ENCODE results near the gene RPS24. TPM values are rescaled to one million over a fixed set of nuclear protein-coding genes. Genes with fewer than 3 reads are reported as not detected.
A peak's percentile ranks its signal among the peaks of the same experiment; 100 is the strongest.

The RPS24 gene
- total and polyA plus RNA-seq, 10 of the 15 experiments (the other 5 are each of a cell fraction or from before 2014, with no cell fraction given): 1,343 to 7,285 (median 2,230) TPM

DNA sequence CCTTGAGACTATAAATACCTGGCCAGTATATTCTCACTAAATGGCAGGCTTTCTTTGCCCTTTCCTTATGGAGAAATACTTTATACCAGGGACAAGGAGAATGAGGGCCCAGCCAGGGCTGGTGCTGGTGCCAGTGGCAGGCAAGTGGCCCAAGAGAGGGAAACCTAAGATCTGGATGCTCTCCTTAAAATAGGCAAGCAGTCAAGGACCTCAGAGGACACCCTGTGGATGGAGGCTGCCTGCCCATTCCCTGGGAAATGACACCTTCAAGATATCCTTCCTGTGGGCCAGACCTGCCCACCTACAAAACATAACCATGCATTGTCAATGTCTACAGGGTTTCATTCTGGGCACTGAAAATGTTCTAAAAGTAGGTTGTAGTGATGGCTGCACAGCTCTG lies 33.5 kb upstream of the RPS24 start:
- TF ChIP-seq NFIC (IDR thresholded peaks at IDR 0.05; ENCODE audit: low read depth, low read length): no peak
- TF ChIP-seq HCFC1 (IDR thresholded peaks at IDR 0.05; ENCODE audit: low read length): no peak
- TF ChIP-seq RUNX3 (IDR thresholded peaks at IDR 0.05; ENCODE audit: low read length): no peak
- no peak for TF ChIP-seq ATF7 (IDR thresholded peaks at IDR 0.05; ENCODE audit: low read depth)
- no peak for TF ChIP-seq MYB (IDR thresholded peaks at IDR 0.05; ENCODE audit: borderline replicate concordance, low read depth, low read length)
- no peak for TF ChIP-seq CREB1 (IDR thresholded peaks at IDR 0.05; ENCODE audit: low read depth)
- no peak for TF ChIP-seq JUNB (IDR thresholded peaks at IDR 0.05)
- TF ChIP-seq BCLAF1 (IDR thresholded peaks at IDR 0.05): no peak
- no peak for TF ChIP-seq IKZF1 (conservative IDR thresholded peaks at IDR 0.05)
- Histone ChIP-seq H3K36me3 (ENCODE audit: control insufficient read depth in 2 of 2, insufficient read depth in 2 of 2, low read length in 1 of 2) (peaks cover 11 to 21% of the 10 kb centered on the region in 2 experiments), H3K4me2 (ENCODE audit: control insufficient read depth, insufficient read depth) (no peak overlapping the region), H3K27ac (ENCODE audit: control insufficient read depth, insufficient read depth) (no peak overlapping the region), H4K20me1 (ENCODE audit: control insufficient read depth, insufficient read depth) (no peaks in the 10 kb centered on the region), H3K27me3 (replicated peaks in 1 of 2; ENCODE audit: control insufficient read depth in 2 of 2, insufficient read depth in 2 of 2, low read length in 1 of 2) (no peaks in the 10 kb centered on the region), H3K9me3 (replicated peaks; ENCODE audit: control insufficient read depth, insufficient read depth, low read length) (no peaks in the 10 kb centered on the region), H3K9ac (ENCODE audit: control insufficient read depth, insufficient read depth, low read length) (no peak overlapping the region), H3K79me2 (ENCODE audit: control insufficient read depth, insufficient read depth, low read length) (no peaks in the 10 kb centered on the region), H3K4me1 (ENCODE audit: control insufficient read depth, insufficient read depth, low read length) (no peaks in the 10 kb centered on the region), H3K4me3 (no peak overlapping the region), H2AFZ (ENCODE audit: control insufficient read depth, low read depth, low read length) (no peak overlapping the region)
- ChIA-PET SMC1A (ENCODE audit: uncharacterized antibody, unreplicated experiment) (no interaction called here), RAD21 (ENCODE audit: unreplicated experiment) (no interaction called here), POLR2A (no interaction called here), CTCF (interaction anchor here (1.2 kb wide), 1 partner anchor 153 kb away, joined by 4 read pairs; no protein-coding TSS in a partner anchor)
- no TSS peak for BruUV-seq (replicated peaks)
- intact Hi-C loops (cut with micrococcal nuclease; ENCODE audit: unreplicated experiment) (no loop called here), in situ Hi-C loops (cut with MboI) (no loop called here)
- ATAC-seq (no peak), FAIRE-seq (peak; percentile 56), DNase-seq (ENCODE audit: low read depth, low spot score) (no peak)

Measured in GM12878 (cell line).